Measurements from ENCODE around the gene TASOR. TPM values are rescaled to one million over a fixed set of nuclear protein-coding genes. Genes with fewer than 3 reads are reported as not detected.
"Not testable (repeated sequence)": the region's sequence is repeated elsewhere in the genome, so short reads cannot be mapped to it uniquely, and the experiment has no call there.

TASOR gene
- total RNA-seq, 1 experiment from 2014 or later = 37.2 TPM

DNA sequence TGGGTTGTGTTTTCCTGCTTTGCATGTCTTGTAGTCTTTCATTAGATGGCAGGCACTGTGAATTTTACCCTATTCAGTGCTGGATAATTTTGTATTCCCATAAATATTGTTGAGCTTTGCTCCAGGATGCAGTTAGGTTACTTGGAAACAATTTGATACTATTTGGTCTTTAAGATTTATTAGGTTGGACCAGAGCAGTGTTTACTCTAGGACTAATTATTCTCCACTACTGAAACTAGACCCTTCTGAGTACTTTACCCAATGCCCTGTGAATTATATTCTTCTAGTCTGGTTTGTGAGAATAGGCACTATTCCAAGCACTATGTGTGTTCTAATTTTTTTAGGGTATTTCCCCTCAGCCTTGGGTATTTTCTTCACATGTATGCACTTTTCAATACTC lies 37.8 kb upstream of the TASOR start:
- H3K56ac ChIP-seq (ENCODE audit: insufficient read length, low read depth, low read length) = no peak overlapping the region
- H2BK15ac ChIP-seq (ENCODE audit: low read depth, low read length) = no peak overlapping the region
- H2AK5ac ChIP-seq (ENCODE audit: insufficient read length, low read length) = no peak overlapping the region
- H3K23ac ChIP-seq (ENCODE audit: insufficient read length, low read depth, low read length) = no peak overlapping the region
- no peaks in the 10 kb centered on the region for H3K79me2 ChIP-seq (ENCODE audit: insufficient read depth, low read length)
- TF ChIP-seq, protein P1, sequence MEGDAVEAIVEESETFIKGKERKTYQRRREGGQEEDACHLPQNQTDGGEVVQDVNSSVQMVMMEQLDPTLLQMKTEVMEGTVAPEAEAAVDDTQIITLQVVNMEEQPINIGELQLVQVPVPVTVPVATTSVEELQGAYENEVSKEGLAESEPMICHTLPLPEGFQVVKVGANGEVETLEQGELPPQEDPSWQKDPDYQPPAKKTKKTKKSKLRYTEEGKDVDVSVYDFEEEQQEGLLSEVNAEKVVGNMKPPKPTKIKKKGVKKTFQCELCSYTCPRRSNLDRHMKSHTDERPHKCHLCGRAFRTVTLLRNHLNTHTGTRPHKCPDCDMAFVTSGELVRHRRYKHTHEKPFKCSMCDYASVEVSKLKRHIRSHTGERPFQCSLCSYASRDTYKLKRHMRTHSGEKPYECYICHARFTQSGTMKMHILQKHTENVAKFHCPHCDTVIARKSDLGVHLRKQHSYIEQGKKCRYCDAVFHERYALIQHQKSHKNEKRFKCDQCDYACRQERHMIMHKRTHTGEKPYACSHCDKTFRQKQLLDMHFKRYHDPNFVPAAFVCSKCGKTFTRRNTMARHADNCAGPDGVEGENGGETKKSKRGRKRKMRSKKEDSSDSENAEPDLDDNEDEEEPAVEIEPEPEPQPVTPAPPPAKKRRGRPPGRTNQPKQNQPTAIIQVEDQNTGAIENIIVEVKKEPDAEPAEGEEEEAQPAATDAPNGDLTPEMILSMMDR (conservative IDR thresholded peaks at IDR 0.05) = no peak
- no peak overlapping the region for H3K4ac ChIP-seq (ENCODE audit: low read depth, low read length)
- no peak overlapping the region for H2AFZ ChIP-seq (ENCODE audit: low read length)
- H3K9ac ChIP-seq (ENCODE audit: extremely low read depth, insufficient read length, low read length) = no peak overlapping the region
- H2BK120ac ChIP-seq (ENCODE audit: low read depth, low read length, poor library complexity, severe bottlenecking) = no peak overlapping the region
- H3K9me3 ChIP-seq (ENCODE audit: control insufficient read depth, low read depth, low read length) = no peaks in the 10 kb centered on the region
- no peak overlapping the region for H4K8ac ChIP-seq (replicated peaks; ENCODE audit: insufficient read length, low read depth, low read length)
- H4K5ac ChIP-seq (ENCODE audit: insufficient read length, low read depth, low read length) = no peak overlapping the region
- H3K79me1 ChIP-seq (ENCODE audit: insufficient read depth, low read depth, low read length, poor library complexity, severe bottlenecking) = no peaks in the 10 kb centered on the region
- no peaks in the 10 kb centered on the region for H3K4me1 Mint-ChIP-seq
- H3K14ac ChIP-seq (ENCODE audit: insufficient read depth, low read length) = no peak overlapping the region
- H3K27me3 Mint-ChIP-seq (ENCODE audit: low read depth) = no peaks in the 10 kb centered on the region; the same call in 1 of the 2 replicates
- H3K4me1 ChIP-seq (ENCODE audit: insufficient read depth, low read length) = no peaks in the 10 kb centered on the region
- H3K9me3 Mint-ChIP-seq = peaks cover 20 to 25% of the 10 kb centered on the region in 2 experiments
- H3K18ac ChIP-seq (ENCODE audit: insufficient read length, low read depth, low read length) = no peak overlapping the region
- DNase-seq = no peak
- no peak overlapping the region for H2BK5ac ChIP-seq (ENCODE audit: insufficient read length, low read length)
- H3K4me3 Mint-ChIP-seq = no peak overlapping the region
- no peak overlapping the region for H3K27ac Mint-ChIP-seq
- H4K91ac ChIP-seq (ENCODE audit: insufficient read length, low read depth, low read length) = no peak overlapping the region
- H3K27me3 ChIP-seq (ENCODE audit: insufficient read depth, low read length) = no peaks in the 10 kb centered on the region
- H2BK12ac ChIP-seq (ENCODE audit: insufficient read length, low read depth, low read length) = no peak overlapping the region
- H3K27ac ChIP-seq (ENCODE audit: insufficient read length, low read depth, low read length) = no peak overlapping the region
- H3K4me2 ChIP-seq (ENCODE audit: insufficient read depth, insufficient read length, low read length) = no peak overlapping the region
- H3K36me3 Mint-ChIP-seq (ENCODE audit: insufficient read depth in 1 of 3, low read depth in 3 of 3) = peaks cover 0 to 17% (median 2%) of the 10 kb centered on the region in 3 experiments; a peak in 4 of 7 replicates
- H3K23me2 ChIP-seq (ENCODE audit: insufficient read length, low read depth, low read length, poor library complexity, severe bottlenecking) = no peaks in the 10 kb centered on the region
- H4K20me1 ChIP-seq (ENCODE audit: control insufficient read depth, insufficient read depth, insufficient read length) = no peaks in the 10 kb centered on the region
- no peak overlapping the region for H2BK20ac ChIP-seq (ENCODE audit: low read depth, low read length, poor library complexity, severe bottlenecking)
- no peak overlapping the region for H3T11ph ChIP-seq (ENCODE audit: low read length)

DNA sequence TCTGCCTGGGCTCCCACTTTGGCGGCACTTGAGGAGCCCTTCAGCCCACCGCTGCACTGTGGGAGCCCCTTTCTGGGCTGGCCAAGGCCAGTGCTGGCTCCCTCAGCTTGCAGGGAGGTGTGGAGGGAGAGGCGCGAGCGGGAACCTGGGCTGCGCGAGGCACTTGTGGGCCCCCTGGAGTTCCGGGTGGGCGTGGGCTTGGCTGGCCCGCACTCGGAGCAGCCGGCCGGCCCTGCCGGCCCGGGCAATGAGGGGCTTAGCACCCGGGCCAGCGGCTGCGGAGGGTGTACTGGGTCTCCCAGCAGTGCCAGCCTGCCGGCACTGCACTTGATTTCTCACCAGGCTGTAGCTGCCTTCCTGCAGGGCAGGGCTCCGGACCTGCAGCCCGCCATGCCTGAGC lies 35.7 kb upstream of the TASOR start:
- not testable (repeated sequence) for H4K5ac ChIP-seq (ENCODE audit: insufficient read length, low read depth, low read length); H3K4me3 Mint-ChIP-seq; H3K27ac Mint-ChIP-seq; H2AK5ac ChIP-seq (ENCODE audit: insufficient read length, low read length); H3K9me3 ChIP-seq (ENCODE audit: control insufficient read depth, low read depth, low read length); H4K91ac ChIP-seq (ENCODE audit: insufficient read length, low read depth, low read length); H3K18ac ChIP-seq (ENCODE audit: insufficient read length, low read depth, low read length); H3K27ac ChIP-seq (ENCODE audit: insufficient read length, low read depth, low read length); H2BK15ac ChIP-seq (ENCODE audit: low read depth, low read length); H3K79me1 ChIP-seq (ENCODE audit: insufficient read depth, low read depth, low read length, poor library complexity, severe bottlenecking); H2BK120ac ChIP-seq (ENCODE audit: low read depth, low read length, poor library complexity, severe bottlenecking); H3K4me1 ChIP-seq (ENCODE audit: insufficient read depth, low read length); H3K4me2 ChIP-seq (ENCODE audit: insufficient read depth, insufficient read length, low read length); H3K9ac ChIP-seq (ENCODE audit: extremely low read depth, insufficient read length, low read length); H2BK5ac ChIP-seq (ENCODE audit: insufficient read length, low read length); H3K56ac ChIP-seq (ENCODE audit: insufficient read length, low read depth, low read length); H4K20me1 ChIP-seq (ENCODE audit: control insufficient read depth, insufficient read depth, insufficient read length); H3K14ac ChIP-seq (ENCODE audit: insufficient read depth, low read length); H3K23ac ChIP-seq (ENCODE audit: insufficient read length, low read depth, low read length); H3K4ac ChIP-seq (ENCODE audit: low read depth, low read length); DNase-seq; H3K79me2 ChIP-seq (ENCODE audit: insufficient read depth, low read length); H3K23me2 ChIP-seq (ENCODE audit: insufficient read length, low read depth, low read length, poor library complexity, severe bottlenecking); H3T11ph ChIP-seq (ENCODE audit: low read length); H2AFZ ChIP-seq (ENCODE audit: low read length); H3K27me3 Mint-ChIP-seq (ENCODE audit: low read depth); H2BK12ac ChIP-seq (ENCODE audit: insufficient read length, low read depth, low read length); H4K8ac ChIP-seq (replicated peaks; ENCODE audit: insufficient read length, low read depth, low read length); H3K4me1 Mint-ChIP-seq; H2BK20ac ChIP-seq (ENCODE audit: low read depth, low read length, poor library complexity, severe bottlenecking); H3K27me3 ChIP-seq (ENCODE audit: insufficient read depth, low read length)
- no CpG with 5 or more reads among the region's 21 CpGs for WGBS (ENCODE audit: extremely low coverage, insufficient read length, low lambda C conversion rate)
- Mint-ChIP-seq H3K9me3 (peaks cover 24 to 29% of the 10 kb centered on the region in 2 experiments), H3K36me3 (ENCODE audit: insufficient read depth in 1 of 3, low read depth in 3 of 3) (peaks cover 2 to 17% (median 4%) of the 10 kb centered on the region in 3 experiments; a peak in 6 of 7 replicates)

Data from H9 (cell line).